GM23248 (cell line): Measurements from ENCODE around the gene G6PC3. TPM values are rescaled to one million over a fixed set of nuclear protein-coding genes. Genes with fewer than 3 reads are reported as not detected.
A peak's percentile ranks its signal among the peaks of the same experiment; 100 is the strongest.

Experiments used
- DNase-seq: peaks from one replicate; pipeline ENCODE4 v3.0.0-alpha.2; 2015
- H2AFZ ChIP-seq: fragments of 200-600 bp; sonication (generic); 2 replicates; pipeline ENCODE4 v1.6.1; 2016; ENCODE audit warnings: antibody characterized with exemption
- H3F3A ChIP-seq: fragments of 200-600 bp; sonication (generic); 2 replicates; pipeline ENCODE4 v1.6.1; 2016; ENCODE audit warnings: mild to moderate bottlenecking, antibody characterized with exemption, mixed run types; ENCODE audit not compliant: insufficient read depth
- H3K27ac ChIP-seq: fragments of 200-600 bp; sonication (generic); 2 replicates; pipeline ENCODE4 v1.5.1; 2016; ENCODE audit warnings: mild to moderate bottlenecking
- H3K27me3 ChIP-seq: fragments of 200-600 bp; sonication (generic); replicated peaks from 2 replicates; pipeline ENCODE4 v1.6.1; 2016; ENCODE audit warnings: mild to moderate bottlenecking; ENCODE audit not compliant: insufficient read depth
- H3K36me3 ChIP-seq: fragments of 200-600 bp; sonication (generic); 2 replicates; pipeline ENCODE4 v1.6.1; 2016; ENCODE audit warnings: low read depth, mild to moderate bottlenecking
- H3K4me1 ChIP-seq: fragments of 200-600 bp; sonication (generic); 2 replicates; pipeline ENCODE4 v1.6.1; 2016; ENCODE audit warnings: mild to moderate bottlenecking; ENCODE audit not compliant: insufficient read depth
- H3K4me2 ChIP-seq: fragments of 200-600 bp; sonication (generic); one replicate; pipeline ENCODE4 v1.6.1; 2016; ENCODE audit warnings: mild to moderate bottlenecking; ENCODE audit not compliant: unreplicated experiment
- H3K4me3 ChIP-seq: fragments of 200-600 bp; sonication (generic); 2 replicates; pipeline ENCODE4 v1.5.1; 2016; ENCODE audit warnings: mild to moderate bottlenecking
- H3K79me2 ChIP-seq: fragments of 200-600 bp; sonication (generic); 2 replicates; pipeline ENCODE4 v1.6.1; 2016; ENCODE audit warnings: mild to moderate bottlenecking; ENCODE audit not compliant: insufficient read depth
- H3K9ac ChIP-seq: fragments of 200-600 bp; sonication (generic); 2 replicates; pipeline ENCODE4 v1.6.1; 2016; ENCODE audit warnings: mild to moderate bottlenecking
- H3K9me2 ChIP-seq: fragments of 200-600 bp; sonication (generic); 2 replicates; pipeline ENCODE4 v1.6.1; 2016; ENCODE audit warnings: mixed run types, mild to moderate bottlenecking, moderate library complexity; ENCODE audit not compliant: insufficient read depth
- H3K9me3 ChIP-seq: fragments of 200-600 bp; sonication (generic); one replicate; pipeline ENCODE4 v1.6.1; 2017; ENCODE audit warnings: low read depth
- H4K20me1 ChIP-seq: fragments of 200-600 bp; sonication (generic); 2 replicates; pipeline ENCODE4 v1.6.0; 2016; ENCODE audit not compliant: insufficient read depth
- EZH2 ChIP-seq: fragments of 200-600 bp; sonication (generic); IDR thresholded peaks from 2 replicates; pipeline ENCODE4 v1.6.1; 2018; ENCODE audit warnings: antibody characterized with exemption, mild to moderate bottlenecking; ENCODE audit not compliant: insufficient read depth, poor library complexity, severe bottlenecking
- EZH2phosphoT487 ChIP-seq: fragments of 200-600 bp; sonication (generic); IDR thresholded peaks from 2 replicates; pipeline ENCODE4 v1.6.1; 2018; ENCODE audit warnings: antibody characterized with exemption, moderate library complexity, mild to moderate bottlenecking, low read depth; ENCODE audit not compliant: insufficient read depth
- WGBS, 2 experiments: methylation state at CpG; one replicate each; pipeline ENCODE4 v1.1.6; 2015 to 2017; ENCODE audit warnings: low lambda C conversion rate in 2 of 2, low coverage in 1 of 2; ENCODE audit errors: missing lambda C conversion rate in 2 of 2; 5-methylcytosine and 5-hydroxymethylcytosine counted together
- in situ Hi-C: fragments of 300-500 bp; cut with MboI; formaldehyde crosslinking; loops from 2 replicates; pipeline ENCODE4 v1.15.0; 2020
- polyA plus RNA-seq: library from polyadenylated mRNA; unstranded; fragments of >200 nt; fragmentation: Nextera tagmentation; extraction: Ambion mirVana; gene quantifications from 2 replicates; pipeline ENCODE4 v1.2.1, GENCODE V29; 2016
- total RNA-seq: library from RNA; depleted of rRNA; stranded (reverse); fragments of >200 nt; shearing (Covaris generic); gene quantifications from 2 replicates; pipeline ENCODE4 v1.2.3, GENCODE V29; 2014

G6PC3 gene
- total and polyA plus RNA-seq, 2 experiments from 2014 or later, result 68.5 to 128 TPM

DNA sequence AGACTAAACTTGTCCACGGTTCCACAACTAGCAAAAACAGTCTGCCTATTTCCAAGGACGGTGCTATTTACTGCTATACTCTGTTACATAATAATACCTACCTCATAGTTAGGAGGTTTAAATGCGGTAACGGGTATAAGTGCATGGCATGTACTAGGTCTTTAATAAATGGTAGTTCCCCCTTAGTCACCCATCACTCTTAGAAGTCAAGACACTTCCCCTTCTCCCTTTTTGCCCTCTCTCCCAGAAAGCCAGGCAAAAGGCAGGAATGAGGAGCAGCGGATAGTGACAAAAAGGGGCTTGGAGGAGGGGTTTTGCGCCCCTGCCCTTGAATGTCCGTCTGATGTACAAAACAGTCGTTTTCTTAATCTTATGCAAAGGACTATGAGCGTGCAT, 3.0 kb upstream of the G6PC3 start:
- H4K20me1 ChIP-seq, result no peaks in the 10 kb centered on the region
- no peaks in the 10 kb centered on the region for H3K9me2 ChIP-seq
- H3K36me3 ChIP-seq, result peaks cover 6% of the 10 kb centered on the region
- in situ Hi-C loops, result no loop called here
- DNase-seq, result no peak
- peaks cover 40% of the 10 kb centered on the region for H3F3A ChIP-seq
- H2AFZ ChIP-seq, result peak overlapping the region; percentile 88
- no peak overlapping the region for H3K4me2 ChIP-seq
- 93 to 94% methylated on average over 9 of the region's 9 CpGs for WGBS, 2 experiments
- no peak overlapping the region for H3K9ac ChIP-seq
- H3K9me3 ChIP-seq, result no peaks in the 10 kb centered on the region
- no peaks in the 10 kb centered on the region for H3K27me3 ChIP-seq
- no peak overlapping the region for H3K4me3 ChIP-seq
- peak overlapping the region; percentile 95; the same call in 1 of the 2 replicates for H3K27ac ChIP-seq
- H3K79me2 ChIP-seq, result peaks cover 64% of the 10 kb centered on the region
- TF ChIP-seq EZH2 (no peak), EZH2phosphoT487 (no peak)
- peaks cover 29% of the 10 kb centered on the region for H3K4me1 ChIP-seq

DNA sequence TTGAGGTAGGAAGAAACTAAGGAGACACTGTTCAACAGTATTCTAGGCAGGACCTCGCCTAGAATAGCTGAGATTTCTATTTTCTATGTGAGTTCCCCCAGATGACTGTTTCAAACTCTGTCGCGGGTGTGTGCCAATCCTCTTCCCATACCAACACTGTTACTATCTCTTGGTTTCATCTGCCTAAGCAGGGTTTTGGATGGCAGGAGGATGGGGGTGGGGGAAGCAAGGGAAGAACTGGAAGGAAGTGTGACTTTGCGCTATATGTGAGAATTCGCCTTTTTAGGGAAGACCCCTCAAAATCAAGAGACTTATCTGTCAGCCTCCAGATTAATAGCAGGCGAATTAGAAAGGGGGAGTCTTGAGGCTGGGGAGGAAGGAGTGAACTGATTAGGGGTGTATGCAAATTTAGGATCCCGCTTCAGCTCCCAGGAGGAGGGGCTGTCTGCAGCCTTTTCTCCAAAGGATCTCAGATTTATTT, 521 bp upstream of the G6PC3 start:
- Histone ChIP-seq H2AFZ (peak overlapping the region; percentile 82), H3K9me2 (no peaks in the 10 kb centered on the region), H3K27me3 (no peaks in the 10 kb centered on the region), H3K4me3 (peak overlapping the region; percentile 82), H3K79me2 (peaks cover 63% of the 10 kb centered on the region), H3K4me1 (peaks cover 25% of the 10 kb centered on the region), H3K27ac (peak overlapping the region; percentile 95), H4K20me1 (no peaks in the 10 kb centered on the region), H3K36me3 (0 out of 2 replicates have a peak, but pooled peaks cover under 1% of the 10 kb centered on the region), H3K4me2 (peak overlapping the region; percentile 83), H3F3A (peaks cover 39% of the 10 kb centered on the region), H3K9me3 (no peaks in the 10 kb centered on the region), H3K9ac (peak overlapping the region; percentile 90)
- in situ Hi-C loops, result no loop called here
- peak; percentile 62 for DNase-seq
- 36 to 38% methylated on average over 7 of the region's 7 CpGs for WGBS, 2 experiments
- TF ChIP-seq EZH2 (no peak), EZH2phosphoT487 (no peak)

DNA sequence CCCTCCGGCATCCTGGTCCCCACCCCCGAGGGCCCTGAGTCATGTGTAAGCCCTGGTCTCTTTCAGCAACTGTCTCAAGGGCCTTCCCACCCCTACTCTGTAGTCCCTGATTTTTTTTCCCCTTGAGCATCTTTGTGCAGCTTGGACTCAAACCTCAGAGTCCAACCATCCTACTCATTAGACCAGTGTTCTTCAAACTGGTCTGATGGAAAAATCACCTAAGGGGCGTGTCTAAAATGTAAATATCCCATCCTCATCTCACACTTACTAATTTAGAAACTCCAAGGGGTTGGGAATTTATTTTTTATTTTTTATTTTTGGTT, 624 bp downstream of the G6PC3 start:
- TF ChIP-seq EZH2phosphoT487, result no peak
- TF ChIP-seq EZH2, result no peak
- 0 to 1% methylated on average over 3 of the region's 3 CpGs for WGBS, 2 experiments
- H3K4me1 ChIP-seq, result peaks cover 25% of the 10 kb centered on the region

GRCh38 chr17:44071772-44072171, 1.2 kb downstream of the G6PC3 start:
- Histone ChIP-seq H3K9me3 (no peaks in the 10 kb centered on the region), H3K4me3 (peak overlapping the region; percentile 82), H4K20me1 (no peaks in the 10 kb centered on the region), H3K9me2 (no peaks in the 10 kb centered on the region), H3K4me2 (peak overlapping the region; percentile 88), H3K9ac (peak overlapping the region; percentile 90), H3F3A (peaks cover 37% of the 10 kb centered on the region), H3K4me1 (peaks cover 24% of the 10 kb centered on the region), H2AFZ (no peak overlapping the region), H3K27me3 (no peaks in the 10 kb centered on the region), H3K27ac (peak overlapping the region; percentile 95), H3K79me2 (peaks cover 58% of the 10 kb centered on the region), H3K36me3 (peaks cover 4% of the 10 kb centered on the region; the same call in 1 of the 2 replicates)
- in situ Hi-C loops, result no loop called here
- DNase-seq, result peak; percentile 48
- no peak for TF ChIP-seq EZH2phosphoT487
- no peak for TF ChIP-seq EZH2
- 64 to 85% methylated on average over 2 of the region's 2 CpGs for WGBS, 2 experiments

More for the DNA sequence above, 624 bp downstream of the G6PC3 start:
- Histone ChIP-seq H3K4me2 (peak overlapping the region; percentile 88), H3K9me2 (no peaks in the 10 kb centered on the region), H3K9ac (peak overlapping the region; percentile 90), H3K4me3 (peak overlapping the region; percentile 82), H3F3A (peaks cover 39% of the 10 kb centered on the region), H3K27me3 (no peaks in the 10 kb centered on the region), H3K9me3 (no peaks in the 10 kb centered on the region), H2AFZ (peak overlapping the region; percentile 55), H4K20me1 (no peaks in the 10 kb centered on the region), H3K79me2 (peaks cover 60% of the 10 kb centered on the region), H3K27ac (peak overlapping the region; percentile 95), H3K36me3 (peaks cover 4% of the 10 kb centered on the region; the same call in 1 of the 2 replicates)
- no peak for DNase-seq
- in situ Hi-C loops, result no loop called here
